Measurements from ENCODE around the gene CFAP74.
A peak's percentile ranks its signal among the peaks of the same experiment; 100 is the strongest.
"Not testable (repeated sequence)": the region's sequence is repeated elsewhere in the genome, so short reads cannot be mapped to it uniquely, and the experiment has no call there.

CFAP74 gene

DNA sequence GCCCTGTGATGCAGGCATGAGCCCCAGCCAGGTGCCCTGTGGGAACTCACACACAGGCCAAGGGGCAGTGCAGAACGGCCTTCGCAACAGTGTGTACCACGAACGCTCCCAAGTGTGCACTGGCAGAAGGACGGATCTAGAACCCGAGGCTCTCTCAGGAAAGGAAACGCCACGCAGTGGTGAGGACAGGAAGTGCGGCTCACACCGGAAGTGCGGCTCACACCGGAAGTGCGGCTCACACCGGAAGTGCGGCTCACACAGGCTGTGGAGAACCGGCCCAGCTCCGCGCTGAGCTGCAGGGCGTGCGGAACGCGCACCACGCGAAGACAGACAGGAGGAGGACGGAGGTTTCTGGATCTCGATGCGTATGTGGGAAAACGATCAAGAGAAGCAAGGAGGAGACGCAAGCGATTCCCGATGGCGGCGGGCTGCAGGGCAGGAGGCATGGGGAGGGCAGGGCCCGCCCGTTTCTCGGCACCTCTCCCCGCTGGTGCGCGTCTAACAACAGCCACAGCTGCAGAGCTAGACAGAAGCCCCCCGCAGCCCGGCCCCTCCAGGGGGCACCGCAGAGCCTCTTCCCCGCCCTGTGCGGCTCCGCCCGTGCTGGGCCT, 48.6 kb downstream of the CFAP74 start:
- DNase-seq (ENCODE audit: low spot score) = no peak

DNA sequence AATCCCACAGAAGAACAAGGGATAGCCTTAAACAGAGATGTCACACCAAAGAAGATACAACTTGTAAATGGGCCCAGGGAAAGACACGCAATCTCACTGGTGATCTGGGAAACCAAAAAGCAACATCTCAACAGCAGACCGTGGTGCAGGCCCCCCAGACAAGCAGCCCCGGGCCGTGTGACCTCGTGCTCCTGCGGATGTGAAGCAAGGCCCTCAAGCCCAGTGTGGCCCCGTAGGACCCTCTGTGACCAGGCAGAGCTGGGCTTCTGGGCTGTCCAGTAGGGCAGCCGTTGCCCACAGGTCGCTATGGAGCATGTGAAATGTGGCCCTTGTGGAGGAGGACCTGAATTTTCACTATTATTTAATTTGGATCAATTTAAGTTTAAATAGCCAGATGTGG, 49.6 kb downstream of the CFAP74 start:
- DNase-seq (ENCODE audit: low spot score) = no peak

DNA sequence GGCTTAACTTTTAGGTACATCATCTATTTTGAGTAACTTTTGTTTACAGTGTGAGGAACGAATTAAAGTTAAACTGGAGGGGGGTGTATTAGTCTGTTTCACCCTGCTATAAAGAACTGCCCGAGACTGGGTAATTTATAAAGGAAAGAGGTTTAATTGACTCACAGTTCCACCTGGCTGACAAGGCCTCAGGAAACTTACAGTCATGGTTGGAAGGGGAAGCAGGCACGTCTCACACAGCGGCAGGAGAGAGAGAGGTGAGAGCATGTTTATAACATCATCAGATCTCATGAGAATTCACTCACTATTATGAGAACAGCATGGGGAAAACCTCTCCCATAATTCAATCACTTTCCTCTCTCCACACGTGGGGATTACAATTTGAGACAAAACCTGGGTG, 52.6 kb downstream of the CFAP74 start:
- no peak for DNase-seq (ENCODE audit: low spot score)

DNA sequence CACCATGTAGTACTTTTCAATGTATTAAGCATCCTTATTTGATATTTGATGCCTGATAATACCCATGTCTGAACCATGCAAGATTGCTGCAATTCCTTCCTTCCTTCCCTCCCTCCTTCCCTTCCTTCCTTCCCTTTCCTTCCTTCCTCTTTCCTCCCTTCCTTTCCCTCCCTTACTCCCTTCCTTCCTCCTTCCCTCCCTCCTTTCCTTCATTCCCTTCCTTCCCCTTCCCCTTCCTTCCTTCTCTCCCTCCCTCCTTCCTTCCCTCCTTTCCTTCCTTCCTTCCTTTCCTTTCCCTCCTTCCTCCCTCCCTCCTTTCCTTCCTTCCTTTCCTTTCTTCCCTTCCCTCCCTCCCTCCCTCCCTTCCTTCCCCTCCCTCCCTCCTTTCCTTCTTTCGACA, 54.8 kb downstream of the CFAP74 start:
- DNase-seq (ENCODE audit: low spot score) = no peak

DNA sequence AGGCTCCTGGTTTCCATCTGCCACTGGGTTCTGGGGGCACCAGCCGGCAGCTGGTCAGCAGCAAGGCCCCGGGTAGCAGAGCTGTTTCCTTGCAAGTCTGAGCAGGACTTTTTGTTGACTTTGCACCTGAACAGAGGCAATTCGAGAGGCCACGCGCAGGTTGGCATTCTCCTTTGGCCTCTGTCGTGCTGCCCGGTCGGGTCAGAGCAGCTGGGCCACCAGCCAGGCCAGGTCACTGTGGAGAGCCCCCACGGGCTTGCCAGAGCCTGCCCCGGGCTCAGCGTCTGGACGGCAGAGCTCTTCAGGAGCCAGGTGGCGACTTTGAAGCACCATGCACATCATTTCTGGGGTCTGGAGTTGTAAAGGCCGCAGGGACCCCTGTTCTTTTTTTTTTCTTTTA, 56.1 kb downstream of the CFAP74 start:
- no peak for DNase-seq (ENCODE audit: low spot score)

DNA sequence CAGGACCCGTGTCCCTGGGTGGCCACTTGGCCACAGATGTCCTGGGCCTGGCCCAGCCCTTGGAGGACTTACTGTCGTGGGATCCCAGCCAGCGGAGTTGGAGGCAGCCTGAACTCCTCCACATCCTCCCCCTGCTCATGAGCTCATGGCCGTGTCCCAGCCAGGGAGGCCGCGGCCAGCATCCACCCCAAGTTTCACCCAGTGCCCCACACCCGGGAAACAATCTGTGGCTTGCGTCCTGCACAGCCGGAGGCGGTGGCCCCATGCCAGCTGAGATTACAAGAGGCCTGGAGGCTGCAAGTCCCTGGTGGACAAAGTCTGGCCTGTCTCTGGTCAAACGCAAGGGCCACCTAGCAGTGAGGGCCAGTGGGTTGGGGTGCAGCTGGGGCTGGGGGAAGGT, 57.0 kb downstream of the CFAP74 start:
- peak; percentile 27 for DNase-seq (ENCODE audit: low spot score)

DNA sequence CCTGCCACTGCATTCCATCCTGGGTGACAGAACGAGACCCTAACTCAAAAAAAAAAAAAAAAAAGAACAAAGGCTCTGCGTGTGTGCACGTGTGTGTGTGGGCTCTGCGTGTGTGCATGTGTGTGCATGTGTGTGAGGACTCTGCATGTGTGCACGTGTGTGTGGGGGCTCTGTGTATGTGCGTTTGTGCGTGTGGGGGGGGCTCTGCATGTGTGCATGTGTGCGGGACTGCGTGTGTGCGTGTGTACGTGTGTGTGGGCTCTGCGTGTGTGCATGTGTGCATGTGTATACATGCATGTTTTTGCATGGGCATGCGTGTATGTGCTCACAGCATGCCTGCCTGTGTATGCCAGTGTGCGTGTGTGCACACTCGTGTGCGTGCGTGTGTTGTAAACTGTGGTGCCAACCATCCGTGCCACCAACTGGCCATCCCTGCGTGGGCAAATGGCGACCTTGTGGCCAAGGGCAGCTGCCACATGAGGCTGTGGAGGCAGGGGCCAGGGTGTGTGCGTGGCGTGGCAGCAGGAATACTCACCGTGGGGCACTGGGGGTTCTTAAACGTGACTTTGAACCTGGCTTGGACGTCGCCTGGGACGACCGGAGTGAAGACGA, 57.7 kb downstream of the CFAP74 start:
- DNase-seq (ENCODE audit: low spot score) = no peak

DNA sequence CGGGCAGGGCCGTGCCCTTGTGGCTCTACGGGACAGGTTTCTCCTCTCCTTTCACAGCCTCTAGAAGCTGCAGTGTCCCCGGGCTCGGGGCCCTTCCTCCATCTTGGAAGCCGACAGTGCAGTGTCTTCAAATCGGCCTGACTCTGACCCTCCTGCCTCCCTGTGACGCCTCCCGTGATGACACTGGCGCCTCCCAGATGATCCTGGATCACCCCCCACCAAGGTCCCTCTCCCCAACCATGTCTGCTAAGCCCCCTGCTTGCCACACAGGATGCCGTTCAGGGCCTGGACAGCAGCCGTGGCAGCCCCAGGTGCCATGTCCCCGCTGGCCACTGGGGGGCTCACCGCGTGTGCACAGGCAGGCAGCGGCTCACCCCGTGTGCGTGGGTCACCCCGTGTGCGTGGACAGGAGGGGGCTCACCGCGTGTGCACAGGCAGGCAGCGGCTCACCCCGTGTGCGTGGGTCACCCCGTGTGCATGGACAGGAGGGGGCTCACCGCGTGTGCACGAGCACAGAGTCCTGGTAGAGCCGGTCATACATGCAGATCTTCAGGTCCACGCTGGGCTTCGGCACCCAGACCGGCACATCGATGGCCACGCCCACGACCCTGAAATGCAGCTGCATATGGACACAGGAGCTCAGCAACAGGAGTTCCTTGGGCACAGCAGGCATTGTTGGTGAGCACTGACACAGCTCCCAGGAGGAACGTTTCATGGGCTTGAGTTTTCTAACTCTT, 59.6 kb downstream of the CFAP74 start:
- no peak for DNase-seq (ENCODE audit: low spot score)

DNA sequence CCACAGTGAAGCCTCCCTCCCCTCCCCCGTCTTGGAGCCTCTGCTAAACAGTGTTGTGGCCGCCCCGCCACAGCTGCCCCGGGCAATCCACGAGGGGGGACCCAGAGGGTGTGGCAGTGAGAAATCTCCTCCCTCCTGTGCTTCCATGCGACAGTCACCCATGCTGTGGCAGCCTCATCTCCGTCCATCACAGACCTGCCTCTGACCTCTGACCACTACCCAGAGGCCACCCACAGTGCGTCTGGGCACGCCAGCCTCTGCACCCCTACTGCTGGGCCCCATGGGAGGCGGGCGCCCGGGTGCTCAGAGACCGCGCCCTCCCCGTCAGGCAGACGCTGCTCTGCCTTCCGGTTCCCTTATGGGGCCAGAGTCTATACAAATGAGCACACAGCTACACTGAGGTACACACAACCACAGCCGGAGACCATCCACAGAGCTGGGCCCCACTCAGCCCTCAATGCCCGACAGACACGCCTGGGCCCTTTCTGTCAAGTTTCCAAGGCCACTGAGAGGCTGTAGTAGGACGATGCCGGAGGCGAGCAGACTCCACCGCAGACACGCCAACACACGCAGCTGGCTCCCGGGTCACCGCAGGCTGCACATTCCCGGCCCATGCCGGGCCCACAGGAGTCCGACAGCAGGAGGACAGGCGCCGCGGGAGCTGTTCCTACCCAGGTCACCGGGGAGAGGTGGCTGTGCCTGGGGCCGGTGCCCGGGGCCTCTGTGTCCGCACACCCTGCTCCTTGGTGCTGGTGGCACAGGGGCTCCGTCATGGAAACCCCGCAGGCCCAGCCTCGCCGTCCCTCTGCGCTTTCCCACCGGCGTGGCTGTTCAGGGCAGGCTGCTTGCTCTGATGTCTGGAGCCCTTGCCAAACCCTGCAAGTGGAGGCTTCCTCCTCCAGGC, 60.6 kb downstream of the CFAP74 start:
- DNase-seq (ENCODE audit: low spot score) = no peak

DNA sequence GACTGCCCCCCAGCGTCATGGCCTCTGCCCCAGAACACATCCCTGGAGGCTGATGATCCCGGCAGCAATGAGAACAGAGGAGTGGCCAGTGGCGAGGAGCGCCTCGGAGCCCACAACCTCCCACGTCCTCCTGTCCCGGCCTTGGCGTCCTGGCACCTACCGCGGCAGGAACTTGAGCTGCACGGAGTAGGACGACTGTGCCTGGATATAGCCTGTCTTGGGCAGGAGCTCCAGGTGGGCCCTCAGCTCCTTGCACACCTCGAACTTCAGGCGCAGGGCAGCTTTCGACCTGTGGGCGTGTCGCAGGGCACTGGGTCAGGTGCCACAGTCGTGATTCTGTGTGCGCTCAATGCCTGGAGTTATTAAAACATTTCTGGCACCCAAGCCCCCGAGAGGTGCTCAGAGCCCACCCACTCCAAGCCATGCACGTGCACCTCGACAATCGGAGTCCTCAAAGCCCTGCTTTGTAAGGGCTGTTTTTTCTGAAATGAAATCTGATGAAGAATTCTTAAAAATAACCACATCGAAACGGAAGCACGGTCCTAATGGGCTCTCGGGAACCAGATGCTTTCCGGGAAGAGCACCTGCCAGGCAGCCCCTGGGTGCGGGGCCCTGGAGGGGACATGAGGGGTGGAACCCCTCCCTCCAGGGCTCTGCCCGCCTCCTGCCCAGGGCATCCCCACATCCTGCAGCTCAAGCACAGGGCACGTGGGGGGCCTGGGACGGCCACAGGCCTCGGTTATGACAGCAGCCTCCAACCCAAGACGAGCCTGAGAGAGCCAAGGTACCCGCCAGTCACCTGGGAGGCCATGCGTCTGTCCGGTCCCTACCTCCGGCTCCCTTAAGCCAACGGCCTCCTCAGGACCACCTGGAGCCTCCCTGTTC, 61.5 kb downstream of the CFAP74 start:
- DNase-seq (ENCODE audit: low spot score) = no peak

DNA sequence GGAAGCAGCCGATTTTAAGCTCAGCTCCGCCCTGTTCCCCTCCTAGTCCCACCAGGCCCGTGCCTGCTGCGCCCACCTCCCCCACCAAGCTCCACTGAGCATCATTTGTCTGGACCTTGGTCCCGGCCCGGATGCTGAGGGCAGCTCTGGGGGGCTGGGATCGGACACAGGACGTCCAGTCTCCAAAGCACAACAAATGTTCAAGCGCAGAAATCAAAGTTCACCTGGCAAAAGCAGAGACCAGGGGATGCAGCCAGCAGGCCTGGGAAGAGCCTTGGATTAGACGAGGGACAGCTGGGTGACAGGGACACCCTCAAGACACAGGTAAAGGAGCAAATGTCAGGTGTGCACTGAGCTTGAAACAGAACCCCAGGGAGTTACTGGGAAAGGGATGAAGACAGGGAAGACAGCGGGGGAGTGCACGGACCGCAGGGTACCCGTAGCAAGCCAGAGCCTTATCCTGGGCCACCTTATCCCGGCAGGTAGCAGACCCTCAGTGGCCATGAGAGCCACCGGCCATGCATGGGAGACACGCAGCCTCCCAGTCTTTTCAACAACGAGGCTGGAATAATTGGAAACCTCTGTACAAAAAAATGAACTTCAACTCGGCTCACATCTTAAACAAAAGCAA, 62.3 kb downstream of the CFAP74 start:
- DNase-seq (ENCODE audit: low spot score) = no peak

DNA sequence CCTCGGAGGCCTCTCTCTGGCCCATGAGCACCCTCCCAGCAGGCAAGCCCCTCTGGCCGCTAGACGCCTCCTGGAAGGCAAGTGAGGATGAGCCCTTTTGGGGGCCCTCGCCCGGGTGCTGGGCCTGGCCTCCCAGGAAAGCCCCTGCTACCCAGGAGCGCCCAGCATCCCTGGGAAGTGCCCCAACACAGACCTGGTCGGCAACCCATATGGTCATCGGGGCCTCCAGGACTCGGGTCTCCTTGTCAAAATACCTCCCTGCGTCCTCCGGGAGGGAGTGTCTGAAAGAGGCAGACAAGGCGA, 63.5 kb downstream of the CFAP74 start:
- no peak for DNase-seq (ENCODE audit: low spot score)

DNA sequence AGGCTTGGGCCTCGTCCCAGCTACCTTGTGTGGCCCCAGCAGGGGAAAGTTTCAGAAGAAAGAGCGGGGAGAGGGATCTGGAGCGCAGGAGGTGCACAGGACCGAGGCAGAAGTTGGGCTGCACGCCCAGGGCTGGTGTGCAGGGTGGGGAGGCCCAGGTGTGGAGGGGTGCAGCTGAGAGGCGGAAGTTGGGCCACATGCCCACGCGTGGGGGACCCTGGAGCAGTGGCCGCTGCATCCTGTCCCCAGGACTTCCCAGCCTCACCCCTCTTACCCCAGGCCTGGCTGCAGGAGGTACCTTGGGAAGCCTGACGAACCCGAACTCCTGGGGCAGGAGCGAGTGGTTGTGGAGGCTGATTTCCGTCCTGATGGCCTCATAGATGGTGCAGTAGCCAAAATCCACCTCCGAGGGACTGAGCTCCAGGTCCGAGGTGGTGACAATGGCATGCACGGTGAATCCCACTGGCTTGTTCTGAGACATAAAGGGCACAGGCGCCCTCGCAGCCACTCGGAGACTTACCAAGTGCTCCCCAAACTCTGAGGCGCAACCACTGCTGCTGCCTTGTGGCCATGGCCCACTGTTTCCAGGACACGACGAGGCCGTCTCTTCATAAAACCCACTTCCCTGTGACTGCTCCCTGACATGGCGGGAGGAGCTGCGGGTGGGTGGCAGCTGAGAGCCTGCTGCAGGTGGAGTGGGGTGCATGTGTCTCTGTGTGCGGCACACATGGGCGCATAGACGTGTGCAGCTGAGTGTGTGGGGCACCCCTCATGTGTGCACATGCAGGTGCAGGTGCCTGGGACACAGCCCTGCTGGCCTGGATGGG, 64.1 kb downstream of the CFAP74 start:
- no peak for DNase-seq (ENCODE audit: low spot score)

DNA sequence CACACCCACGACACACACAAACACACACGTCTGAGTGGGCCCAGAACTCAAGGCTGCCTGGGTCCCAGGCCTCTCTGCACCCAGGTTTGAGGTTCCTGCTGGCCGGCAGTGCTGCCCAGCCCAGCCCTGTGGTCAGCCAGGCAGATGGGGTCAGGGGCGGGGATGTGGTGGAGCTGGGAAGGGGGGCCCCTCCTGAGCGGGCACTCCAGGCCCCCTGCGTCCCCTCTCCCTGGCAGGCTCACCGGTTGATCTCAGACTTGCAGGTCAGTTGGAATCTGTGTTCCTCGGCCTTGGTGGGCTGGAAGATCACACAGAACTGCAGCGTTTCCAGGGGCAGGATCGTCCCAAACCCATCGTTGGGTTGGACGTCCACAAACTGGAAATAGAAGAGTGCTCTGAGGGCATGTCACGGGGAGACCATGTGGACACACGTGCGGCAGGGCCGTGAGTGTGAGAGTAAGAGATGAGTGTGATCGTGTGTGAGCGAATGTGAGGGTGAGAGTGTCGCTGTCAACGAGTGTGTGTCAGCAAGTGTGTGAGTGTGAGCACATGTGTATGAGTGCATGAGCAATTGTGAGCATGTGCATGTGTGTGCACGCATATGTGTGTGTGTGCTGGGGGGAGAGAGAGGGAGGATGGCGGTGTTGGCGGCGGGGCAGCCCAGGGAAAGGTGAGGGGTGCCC, 64.8 kb downstream of the CFAP74 start:
- no peak for DNase-seq (ENCODE audit: low spot score)

DNA sequence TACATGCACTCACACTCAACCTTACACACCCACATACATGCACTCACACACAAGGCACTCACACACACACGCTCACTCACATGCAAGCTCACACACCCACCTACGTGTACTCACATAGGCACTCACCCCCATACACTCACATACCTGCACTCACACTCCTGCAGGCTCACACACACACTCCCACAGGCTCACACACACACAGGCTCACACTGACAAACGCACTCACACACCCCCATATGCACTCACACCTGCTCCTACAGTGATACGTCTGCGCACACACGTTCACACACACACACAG, 65.4 kb downstream of the CFAP74 start:
- DNase-seq (ENCODE audit: low spot score) = no peak

DNA sequence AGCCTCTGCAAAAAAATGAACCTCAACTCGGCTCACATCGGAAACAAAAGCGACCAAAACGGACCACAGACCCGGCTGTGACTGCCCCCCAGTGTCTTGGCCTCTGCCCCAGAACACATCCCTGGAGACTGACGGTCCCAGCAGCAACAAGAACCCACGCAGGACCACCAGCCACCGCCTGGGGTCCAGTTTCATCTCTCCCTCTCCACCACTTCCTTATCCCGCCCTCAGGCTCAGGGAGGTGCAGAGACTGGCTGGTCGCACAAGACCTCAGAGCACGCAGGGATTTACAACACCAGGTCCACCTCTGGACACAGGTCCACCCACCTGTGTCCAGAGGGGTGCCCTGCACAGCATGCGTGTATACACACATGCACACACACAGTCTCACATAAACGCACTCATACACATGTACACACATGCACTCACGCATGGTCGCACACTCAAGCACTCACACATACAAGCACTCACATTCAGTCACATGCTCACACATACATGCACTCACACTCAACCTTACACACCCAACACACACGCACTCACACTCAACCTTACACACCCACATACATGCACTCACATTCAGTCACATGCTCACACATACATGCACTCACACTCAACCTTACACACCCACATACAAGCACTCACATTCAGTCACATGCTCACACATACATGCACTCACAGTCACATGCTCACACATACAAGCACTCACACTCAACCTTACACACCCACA, 65.9 kb downstream of the CFAP74 start:
- DNase-seq (ENCODE audit: low spot score) = no peak

DNA sequence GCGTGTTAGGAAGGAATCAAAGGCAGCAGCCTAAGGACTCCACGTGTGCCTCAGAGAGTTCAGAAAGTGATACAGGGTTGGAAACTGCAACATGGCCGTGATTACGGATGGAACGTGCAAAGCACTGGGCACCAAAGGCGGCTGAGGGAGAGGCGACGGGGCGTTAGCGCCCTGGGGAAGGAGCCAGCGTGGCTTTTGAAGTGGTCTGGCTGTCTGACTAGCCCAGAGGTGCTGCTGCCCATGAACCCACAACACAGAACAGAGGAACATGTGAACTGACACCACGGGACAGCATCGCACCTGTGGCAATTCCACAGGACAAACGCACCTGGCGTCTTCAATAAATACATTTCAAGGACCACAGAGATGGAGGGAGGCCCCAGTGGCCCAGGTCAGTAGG, 66.5 kb downstream of the CFAP74 start:
- no peak for DNase-seq (ENCODE audit: low spot score)

DNA sequence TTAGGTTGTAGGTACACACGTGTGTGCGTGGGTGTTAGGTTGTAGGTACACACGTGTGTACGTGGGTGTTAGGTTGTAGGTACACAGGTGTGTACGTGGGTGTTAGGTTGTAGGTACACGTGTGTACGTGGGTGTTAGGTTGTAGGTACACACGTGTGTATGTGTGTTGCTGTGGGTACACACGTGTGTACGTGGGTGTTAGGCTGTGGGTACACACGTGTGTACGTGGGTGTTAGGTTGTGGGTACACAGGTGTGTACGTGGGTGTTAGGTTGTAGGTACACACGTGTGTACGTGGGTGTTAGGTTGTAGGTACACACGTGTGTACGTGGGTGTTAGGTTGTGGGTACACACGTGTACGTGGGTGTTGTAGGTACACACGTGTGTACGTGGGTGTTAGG, 68.7 kb downstream of the CFAP74 start:
- DNase-seq (ENCODE audit: low spot score) = not testable (repeated sequence)

Measured in globus pallidus (tissue), 1 donor.